Esophagus (tissue), 2 donors: ENCODE data around the gene TCEA2. TPM values are rescaled to one million over a fixed set of nuclear protein-coding genes. Genes with fewer than 3 reads are reported as not detected.

Experiments used
- H3K27ac ChIP-seq, 2 donors: one replicate each; pipeline ENCODE4 v1.5.1; 2013; ENCODE audit warnings: low read depth in 2 of 2, mild to moderate bottlenecking in 2 of 2, inconsistent platforms in 1 of 2, low read length in 1 of 2, moderate library complexity in 1 of 2
- H3K27me3 ChIP-seq, 2 donors: one replicate each; pipeline ENCODE4 v1.6.1; 2013; ENCODE audit warnings: low read length in 2 of 2, control low read depth in 1 of 2, mild to moderate bottlenecking in 1 of 2; ENCODE audit not compliant: insufficient read depth in 2 of 2, control insufficient read depth in 1 of 2
- H3K36me3 ChIP-seq, 2 donors: one replicate each; pipeline ENCODE4 v1.6.1; 2013; ENCODE audit warnings: low read length in 1 of 2; ENCODE audit not compliant: control insufficient read depth in 2 of 2, insufficient read depth in 2 of 2
- H3K4me1 ChIP-seq, 2 donors: one replicate each; pipeline ENCODE4 v1.6.1; 2013; ENCODE audit warnings: low read length in 1 of 2; ENCODE audit not compliant: control insufficient read depth in 2 of 2, insufficient read depth in 2 of 2
- H3K4me3 ChIP-seq, 2 donors: one replicate each; pipeline ENCODE4 v1.5.1; 2013; ENCODE audit warnings: low read length in 2 of 2, mild to moderate bottlenecking in 2 of 2, low read depth in 1 of 2, moderate library complexity in 1 of 2
- H3K9me3 ChIP-seq, 2 donors: one replicate each; pipeline ENCODE4 v1.6.1; 2013; ENCODE audit warnings: mild to moderate bottlenecking in 2 of 2, low read depth in 1 of 2, low read length in 1 of 2, moderate library complexity in 1 of 2; ENCODE audit not compliant: control insufficient read depth in 2 of 2, insufficient read depth in 1 of 2
- WGBS, 2 donors: extraction: QIAGEN DNeasy Blood & Tissue Kit; methylation state at CpG; one replicate each; pipeline ENCODE4 v1.1.7; 2013; 5-methylcytosine and 5-hydroxymethylcytosine counted together
- polyA plus RNA-seq, 2 donors: library from polyadenylated mRNA; stranded (reverse); fragments of 200-250 nt; gene quantifications; one replicate each; pipeline ENCODE4 v1.2.3, GENCODE V29; 2013
- donor health status: healthy with polysubstance abuse.
- donor health status: Bipolar disorder and iron deficiency.

Gene TCEA2
- polyA plus RNA-seq, 2 donors, result 14.8 to 15.3 TPM

GRCh38 chr20:64049060-64049877 is 13.7 kb upstream of the TCEA2 start, which contains the start of gene SOX18:
TSS of gene SOX18 (minus strand) at chr20:64049639. CDS start at chr20:64049516, 123 bp downstream.
- peak within 1 kb of the TSS; percentile 30 to 48 for H3K4me3 ChIP-seq
- WGBS, 2 donors, result 1% methylated on average over 45 to 109 of the region's 111 CpGs
- no peaks in the 10 kb centered on the region for H3K9me3 ChIP-seq

GRCh38 chr20:64049878-64050260 is 13.1 kb upstream of the TCEA2 start:
- 22 to 26% methylated on average over 16 of the region's 16 CpGs for WGBS, 2 donors
- Histone ChIP-seq H3K4me3 (peak overlapping the region in 1 of 2 donors; percentile 48), H3K4me1 (peaks cover 9 to 21% of the 10 kb centered on the region in 2 donors), H3K36me3 (no peaks in the 10 kb centered on the region), H3K27me3 (peaks cover 0 to 14% of the 10 kb centered on the region in 2 donors), H3K9me3 (no peaks in the 10 kb centered on the region), H3K27ac (peak overlapping the region; percentile 37 to 41)

More at GRCh38 chr20:64049060-64049877, 13.7 kb upstream of the TCEA2 start, which contains the start of gene SOX18:
- peaks cover 0 to 14% of the 10 kb centered on the region in 2 donors for H3K27me3 ChIP-seq
- peak within 1 kb of the TSS; percentile 37 to 41 for H3K27ac ChIP-seq
- H3K4me1 ChIP-seq, result peaks cover 10 to 24% of the 10 kb centered on the region in 2 donors
- H3K36me3 ChIP-seq, result no peaks in the 10 kb centered on the region

GRCh38 chr20:64050261-64051032 is 12.6 kb upstream of the TCEA2 start:
- Histone ChIP-seq H3K4me3 (peak overlapping the region in 1 of 2 donors; percentile 48), H3K9me3 (no peaks in the 10 kb centered on the region), H3K4me1 (peaks cover 7 to 20% of the 10 kb centered on the region in 2 donors), H3K27ac (peak overlapping the region; percentile 37 to 41), H3K27me3 (peaks cover 0 to 14% of the 10 kb centered on the region in 2 donors), H3K36me3 (no peaks in the 10 kb centered on the region)
- 69 to 77% methylated on average over 22 to 23 of the region's 23 CpGs for WGBS, 2 donors

- Histone ChIP-seq H3K36me3 (no peaks in the 10 kb centered on the region), H3K9me3 (no peaks in the 10 kb centered on the region), H3K4me1 (peaks cover 7 to 21% of the 10 kb centered on the region in 2 donors), H3K27ac (peak overlapping the region; percentile 31 to 41), H3K27me3 (peaks cover 0 to 14% of the 10 kb centered on the region in 2 donors), H3K4me3 (no peak overlapping the region)
- 72 to 74% methylated on average over 11 of the region's 11 CpGs for WGBS, 2 donors
These were observed 12.0 kb upstream of the TCEA2 start for GRCh38 chr20:64051033-64051452.

- H3K9me3 ChIP-seq, result no peaks in the 10 kb centered on the region
- peaks cover 0 to 14% of the 10 kb centered on the region in 2 donors for H3K27me3 ChIP-seq
- peaks cover 7 to 18% of the 10 kb centered on the region in 2 donors for H3K4me1 ChIP-seq
- WGBS, 2 donors, result 67 to 77% methylated on average over 15 of the region's 15 CpGs
- H3K27ac ChIP-seq, result peak overlapping the region; percentile 41 to 48
- H3K36me3 ChIP-seq, result no peaks in the 10 kb centered on the region
- H3K4me3 ChIP-seq, result no peak overlapping the region
These were observed 11.3 kb upstream of the TCEA2 start for GRCh38 chr20:64051561-64052325.

GRCh38 chr20:64052326-64052722 is 10.7 kb upstream of the TCEA2 start:
- Histone ChIP-seq H3K36me3 (no peaks in the 10 kb centered on the region), H3K9me3 (no peaks in the 10 kb centered on the region), H3K27ac (peak overlapping the region; percentile 40 to 48), H3K27me3 (peaks cover 0 to 14% of the 10 kb centered on the region in 2 donors), H3K4me1 (peaks cover 7 to 18% of the 10 kb centered on the region in 2 donors), H3K4me3 (no peak overlapping the region)
- 72 to 83% methylated on average over 10 of the region's 10 CpGs for WGBS, 2 donors

GRCh38 chr20:64052987-64053840 is 9.8 kb upstream of the TCEA2 start:
- Histone ChIP-seq H3K4me1 (peaks cover 7 to 18% of the 10 kb centered on the region in 2 donors), H3K9me3 (no peaks in the 10 kb centered on the region), H3K27ac (peak overlapping the region; percentile 15 to 34), H3K27me3 (peaks cover 0 to 9% of the 10 kb centered on the region in 2 donors), H3K4me3 (no peak overlapping the region), H3K36me3 (no peaks in the 10 kb centered on the region)
- 60 to 62% methylated on average over 33 of the region's 33 CpGs for WGBS, 2 donors

- Histone ChIP-seq H3K9me3 (no peaks in the 10 kb centered on the region), H3K4me3 (no peak overlapping the region), H3K4me1 (peaks cover 7 to 18% of the 10 kb centered on the region in 2 donors), H3K27me3 (peaks cover 0 to 7% of the 10 kb centered on the region in 2 donors), H3K36me3 (no peaks in the 10 kb centered on the region), H3K27ac (peak overlapping the region in 1 of 2 donors; percentile 44)
- WGBS, 2 donors, result 34 to 42% methylated on average over 16 to 17 of the region's 17 CpGs
These were observed 8.9 kb upstream of the TCEA2 start for GRCh38 chr20:64053841-64054661.
